ENCODE measurements around the gene GADD45G. TPM values are rescaled to one million over a fixed set of nuclear protein-coding genes. Genes with fewer than 3 reads are reported as not detected.
A peak's percentile ranks its signal among the peaks of the same experiment; 100 is the strongest.

Gene GADD45G
- total RNA-seq, 1 donor from 2014 or later = 17.5 TPM

DNA sequence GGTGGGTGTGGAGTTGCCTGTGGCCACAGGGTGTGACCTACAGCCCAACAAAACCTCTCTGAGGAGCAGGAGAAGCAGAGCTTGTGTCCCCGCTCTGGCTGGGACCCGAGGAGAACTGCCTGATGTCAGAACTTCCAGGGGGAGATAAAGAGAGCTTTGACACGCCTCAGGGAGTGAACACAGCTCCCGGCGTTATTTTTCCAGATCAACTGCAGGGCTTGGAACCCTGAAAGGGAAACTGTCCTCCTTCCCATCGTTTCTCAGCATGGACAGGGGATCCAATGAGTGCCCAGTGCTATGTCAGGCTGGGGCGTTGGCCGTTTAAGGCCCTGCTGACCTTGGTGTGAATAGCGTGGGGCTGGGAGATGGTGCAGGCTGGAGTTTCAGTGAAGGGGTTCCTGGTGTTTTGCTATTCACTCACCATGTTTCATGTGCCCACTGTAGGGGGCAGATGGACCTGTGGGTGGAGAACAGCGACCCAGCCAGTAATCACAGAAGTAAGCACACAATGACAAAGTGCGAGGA lies 22.0 kb downstream of the GADD45G start:
- DNase-seq (ENCODE audit: low spot score) = no peak
- ATAC-seq = no peak

DNA sequence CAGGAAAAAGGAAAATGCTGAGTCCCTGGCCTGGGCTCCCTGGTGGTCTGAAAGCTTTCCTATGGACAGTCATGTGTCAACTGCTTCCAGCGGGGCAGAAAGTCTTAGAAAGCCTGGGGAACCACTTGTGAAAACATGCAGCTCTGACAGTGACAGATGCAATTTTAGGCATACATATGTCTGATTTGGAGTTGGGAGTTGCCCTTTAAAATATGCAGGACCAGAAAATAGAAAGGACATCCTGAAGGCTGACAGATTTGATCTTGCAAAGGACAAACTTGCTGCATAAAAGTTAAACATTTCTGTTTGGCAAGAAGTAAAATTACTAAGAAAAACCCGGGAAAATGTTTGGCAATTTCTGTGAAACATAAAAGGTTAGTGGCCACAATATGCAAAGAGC lies 23.8 kb downstream of the GADD45G start:
- no peak for ATAC-seq
- no peak for DNase-seq (ENCODE audit: low spot score)

DNA sequence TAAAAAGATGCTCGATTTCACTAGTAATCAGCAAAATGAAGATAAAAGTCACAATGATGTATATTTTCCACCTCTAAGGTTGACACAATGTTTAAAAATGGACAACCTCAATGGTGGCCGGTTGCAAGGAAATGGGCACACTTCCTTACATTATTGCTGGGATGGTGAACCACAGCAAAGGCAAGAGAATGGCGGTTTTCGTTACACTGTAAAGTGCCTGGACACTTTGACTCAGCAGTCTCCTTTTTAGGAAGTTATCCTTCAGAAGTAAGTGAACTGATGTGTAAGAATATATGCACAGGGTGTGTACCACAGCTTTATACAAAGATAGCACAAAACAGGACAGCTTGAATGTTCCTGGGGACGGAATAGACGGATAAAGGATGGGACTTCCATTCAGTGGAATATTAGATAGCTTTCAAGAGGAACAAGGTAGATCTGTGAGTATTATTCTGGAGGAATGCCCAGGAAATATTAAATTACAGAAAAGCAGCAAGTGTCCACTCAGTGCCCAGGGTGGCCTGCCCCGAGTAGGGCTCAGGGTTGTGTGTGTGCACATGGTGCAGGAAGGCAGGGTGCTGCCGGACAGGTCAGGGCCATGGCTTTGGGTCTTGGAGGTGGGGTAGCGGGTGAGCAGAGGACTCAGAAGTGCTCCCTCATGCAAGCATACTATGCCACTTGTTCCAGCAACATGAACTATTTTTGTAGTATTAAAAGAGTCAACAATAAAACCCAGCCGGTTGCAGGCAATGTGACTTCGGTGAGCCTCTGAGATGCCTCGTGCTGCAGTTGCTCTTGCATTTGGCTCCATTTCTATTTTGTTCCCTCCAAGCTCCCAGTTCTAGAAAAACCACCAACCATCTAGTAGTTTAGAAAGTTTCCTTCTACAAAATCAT lies 24.5 kb downstream of the GADD45G start:
- no peak for ATAC-seq
- DNase-seq (ENCODE audit: low spot score) = no peak

DNA sequence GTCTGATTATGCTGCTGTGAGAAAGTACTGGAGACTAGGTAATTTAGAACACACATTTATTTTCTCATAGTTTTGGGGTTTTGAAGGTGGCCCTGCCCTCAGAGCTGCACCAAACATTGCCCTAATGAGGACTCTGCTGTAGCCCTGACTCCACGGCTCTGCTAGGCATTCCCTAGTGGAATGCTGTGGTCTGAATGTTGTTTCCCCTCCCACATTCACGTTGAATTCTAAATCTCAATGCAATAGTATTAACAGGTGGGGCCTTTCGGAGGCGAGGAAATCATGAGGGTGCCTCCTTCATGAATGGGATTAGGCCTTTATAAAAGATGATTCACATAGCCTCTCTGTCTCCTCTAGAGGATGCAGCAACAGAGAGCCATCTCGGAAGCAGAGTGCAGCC lies 25.7 kb downstream of the GADD45G start:
- no peak for ATAC-seq
- no peak for DNase-seq (ENCODE audit: low spot score)

DNA sequence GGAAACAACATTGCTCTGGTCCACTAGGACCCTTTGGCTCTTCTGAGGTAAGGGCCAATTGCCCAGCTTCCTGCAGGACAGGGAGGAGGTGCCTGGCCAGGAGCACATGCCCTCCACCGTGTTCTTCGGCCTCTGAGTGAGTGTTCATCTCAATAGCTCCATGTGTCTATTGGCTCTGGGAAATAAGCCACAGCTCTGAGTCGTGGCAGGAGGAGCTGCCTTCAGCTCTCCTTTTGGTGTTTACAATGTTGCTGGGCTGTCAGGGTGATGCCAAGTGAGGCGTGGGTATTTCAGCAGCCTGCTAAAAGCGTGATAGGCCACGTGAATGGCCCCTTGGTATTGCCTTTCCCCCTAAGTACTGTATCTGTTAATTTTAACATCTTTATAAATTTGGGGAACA lies 26.6 kb downstream of the GADD45G start:
- ATAC-seq (peak; percentile 79), DNase-seq (ENCODE audit: low spot score) (peak; percentile 72)

DNA sequence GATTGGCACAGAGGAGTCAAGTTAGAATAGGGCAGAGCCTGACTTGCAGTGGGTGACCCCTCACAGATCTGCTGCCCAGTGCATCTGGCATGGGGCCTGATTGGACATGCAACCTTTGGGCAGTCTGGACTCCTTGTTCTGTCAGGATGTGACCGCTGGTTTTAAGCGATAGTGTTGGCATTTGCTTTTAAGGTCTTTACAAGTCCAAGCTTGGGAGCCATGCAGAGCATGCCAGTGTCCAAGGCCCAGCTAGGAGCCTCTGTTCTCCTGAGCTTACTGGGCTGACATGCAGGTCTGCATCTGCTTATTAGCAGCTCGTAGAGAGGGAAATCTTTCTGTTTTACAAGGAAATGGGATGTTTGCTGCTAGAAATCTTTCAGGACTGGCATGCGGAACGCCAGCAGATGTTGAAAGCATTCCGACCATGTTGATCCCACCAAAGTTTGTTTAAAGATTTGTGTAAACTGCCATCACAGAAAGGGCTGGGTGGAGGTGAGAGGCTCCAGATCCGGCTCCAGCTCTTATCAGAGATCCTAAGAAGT lies 27.5 kb downstream of the GADD45G start:
- DNase-seq (ENCODE audit: low spot score) = peak; percentile 82
- ATAC-seq = peak; percentile 79

DNA sequence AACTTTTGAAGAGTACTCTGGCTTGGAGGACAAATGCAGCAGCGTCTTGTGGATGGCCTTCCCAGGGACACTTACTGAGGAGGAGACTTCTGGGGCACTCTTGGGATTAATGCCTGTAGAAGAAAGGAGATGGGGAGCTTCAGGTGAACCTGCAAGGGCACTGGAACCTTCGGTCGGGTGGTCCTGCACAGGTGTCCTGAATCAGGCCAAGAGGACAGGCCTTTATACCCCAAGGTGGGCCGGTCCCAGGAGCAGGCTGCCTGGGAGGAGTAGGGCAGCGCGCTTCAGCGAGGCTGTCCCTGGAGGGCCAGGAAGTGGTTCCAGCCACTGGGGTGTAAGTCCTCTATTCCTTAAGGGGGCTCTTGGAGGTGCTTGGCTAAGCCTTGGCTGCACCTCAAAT lies 27.9 kb downstream of the GADD45G start:
- no peak for DNase-seq (ENCODE audit: low spot score)
- no peak for ATAC-seq

DNA sequence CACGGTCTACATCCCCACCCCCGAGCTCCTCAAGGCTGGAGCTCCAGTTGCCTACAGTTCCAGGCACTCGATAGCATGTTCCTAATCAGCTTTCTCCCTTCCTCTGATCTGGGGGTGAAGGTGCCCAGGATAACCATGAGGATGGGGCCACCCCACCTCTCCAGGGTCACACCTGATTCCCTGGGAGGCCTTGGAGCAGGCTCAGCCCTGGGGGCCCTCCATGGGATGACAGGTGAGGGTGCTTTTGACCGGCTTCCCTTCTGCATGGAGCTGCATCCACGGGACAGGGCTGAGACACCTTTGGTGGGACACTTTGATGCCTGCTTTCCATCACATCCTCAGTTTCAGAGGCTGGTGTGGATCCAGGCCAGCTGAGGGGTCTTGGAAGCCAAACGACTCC lies 28.6 kb downstream of the GADD45G start:
- no peak for DNase-seq (ENCODE audit: low spot score)
- ATAC-seq = no peak

DNA sequence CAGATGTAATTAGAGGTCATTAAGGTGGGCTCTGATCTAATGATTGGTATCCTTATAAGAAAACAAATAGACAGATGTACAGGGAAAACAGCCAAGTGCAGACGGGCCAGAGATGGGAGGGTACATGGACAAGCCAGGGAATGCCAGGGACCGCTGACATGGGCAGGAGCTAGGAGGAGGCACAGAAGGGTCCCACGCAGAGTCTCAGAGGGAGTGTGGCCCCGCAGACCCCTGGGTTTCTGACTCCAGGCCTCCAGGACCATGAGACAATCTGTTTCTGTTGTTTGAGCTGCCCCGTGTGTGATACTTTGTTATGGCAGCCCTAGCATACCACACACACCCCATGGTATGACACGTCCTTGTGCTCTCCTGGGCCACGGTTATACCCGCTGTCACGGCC lies 29.1 kb downstream of the GADD45G start:
- DNase-seq (ENCODE audit: low spot score) (no peak), ATAC-seq (no peak)

DNA sequence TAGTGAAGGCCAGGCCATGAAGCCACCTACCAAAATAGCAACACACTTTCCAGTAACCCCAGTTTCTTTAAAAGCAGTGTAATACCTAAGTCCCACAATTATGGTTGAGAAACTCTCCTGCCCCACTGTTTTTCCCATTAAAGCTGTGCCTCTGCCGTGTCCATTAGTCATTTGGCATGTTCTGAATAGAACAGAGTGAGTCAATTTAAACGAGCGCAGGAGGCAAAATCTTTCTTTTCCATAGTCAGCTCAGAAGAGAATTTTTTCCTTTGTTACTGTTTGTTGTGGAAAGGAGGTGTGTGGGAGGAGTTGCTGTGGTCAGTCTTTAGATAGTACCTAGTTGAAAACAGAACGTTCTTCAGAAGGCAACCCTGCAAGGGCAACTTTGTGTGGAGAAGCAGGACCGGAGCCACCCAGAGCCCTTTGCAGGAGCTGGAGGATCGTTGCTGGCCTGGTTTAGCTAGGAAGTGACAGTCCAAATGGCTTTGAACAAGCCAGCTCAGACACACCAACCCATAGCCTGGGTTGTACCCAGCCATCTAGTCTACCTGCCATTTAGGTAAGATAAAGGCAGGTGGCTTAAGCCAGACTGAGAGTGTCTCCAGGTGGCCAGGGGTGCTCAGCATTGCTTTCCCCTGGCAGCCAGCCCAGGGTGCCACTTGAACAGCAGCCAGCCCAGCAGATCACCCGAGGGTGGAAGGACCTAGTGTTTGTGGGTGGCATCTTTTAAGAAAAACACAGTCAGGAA lies 30.4 kb downstream of the GADD45G start:
- no peak for DNase-seq (ENCODE audit: low spot score)
- ATAC-seq = peak; percentile 6

DNA sequence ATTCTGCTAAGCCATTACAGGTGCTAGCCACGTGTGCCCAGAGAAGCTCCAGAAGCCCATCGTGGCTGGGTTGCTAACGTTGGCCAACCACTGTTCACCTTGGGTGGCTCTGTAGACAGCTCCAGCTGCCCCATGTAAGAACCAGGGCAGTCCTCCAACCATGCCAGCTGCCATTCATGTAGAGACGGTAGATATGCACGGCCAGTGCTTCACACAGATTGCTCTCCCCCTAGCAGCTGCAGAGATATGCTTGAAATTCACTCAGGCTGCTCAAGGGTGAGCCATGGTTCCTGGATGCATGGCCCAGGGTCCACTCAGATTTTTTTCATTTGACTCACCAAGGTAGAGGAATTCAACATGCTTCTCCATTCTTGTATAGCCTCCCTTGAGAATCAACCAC lies 31.0 kb downstream of the GADD45G start:
- ATAC-seq = no peak
- no peak for DNase-seq (ENCODE audit: low spot score)

DNA sequence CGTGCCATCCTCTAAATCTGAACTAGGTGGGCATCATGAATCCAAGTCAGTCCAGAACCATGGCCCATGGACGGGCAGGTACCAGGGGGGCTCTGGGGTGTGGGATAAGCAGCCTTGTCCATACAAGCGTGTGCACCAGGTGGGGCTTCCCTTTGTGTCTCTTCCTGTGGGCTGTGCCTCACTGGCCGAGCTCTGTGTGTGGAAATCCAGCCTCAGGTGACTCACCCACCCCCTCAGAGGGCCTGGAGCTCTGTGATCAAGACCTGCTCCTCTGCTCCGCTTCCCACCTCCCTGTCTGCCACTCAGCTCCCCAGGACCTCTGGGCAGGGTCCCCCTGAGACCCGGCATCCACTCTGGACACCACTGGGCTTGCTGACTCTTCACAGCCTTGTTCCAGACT lies 33.0 kb downstream of the GADD45G start:
- DNase-seq (ENCODE audit: low spot score) = no peak
- ATAC-seq = no peak

DNA sequence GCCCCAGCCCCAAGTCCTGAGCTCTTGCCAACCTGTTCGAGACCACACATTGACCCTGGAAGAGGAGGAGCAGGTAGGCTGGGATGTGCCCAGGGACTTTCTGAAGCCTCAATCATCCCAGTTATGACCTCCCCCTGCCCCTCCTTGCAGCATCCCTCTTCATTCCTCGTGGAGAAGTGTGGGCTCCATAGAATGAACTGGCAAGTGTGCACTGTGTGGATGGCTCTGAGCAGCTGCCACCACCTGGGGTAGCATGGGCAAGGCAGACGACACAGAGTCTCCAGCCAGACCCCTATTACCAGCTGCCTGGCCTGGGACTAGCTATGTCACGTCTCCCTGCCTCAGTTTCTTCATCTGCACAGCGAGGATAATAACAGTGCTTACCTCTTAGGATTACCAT lies 33.5 kb downstream of the GADD45G start:
- DNase-seq (ENCODE audit: low spot score) = no peak
- ATAC-seq = no peak

DNA sequence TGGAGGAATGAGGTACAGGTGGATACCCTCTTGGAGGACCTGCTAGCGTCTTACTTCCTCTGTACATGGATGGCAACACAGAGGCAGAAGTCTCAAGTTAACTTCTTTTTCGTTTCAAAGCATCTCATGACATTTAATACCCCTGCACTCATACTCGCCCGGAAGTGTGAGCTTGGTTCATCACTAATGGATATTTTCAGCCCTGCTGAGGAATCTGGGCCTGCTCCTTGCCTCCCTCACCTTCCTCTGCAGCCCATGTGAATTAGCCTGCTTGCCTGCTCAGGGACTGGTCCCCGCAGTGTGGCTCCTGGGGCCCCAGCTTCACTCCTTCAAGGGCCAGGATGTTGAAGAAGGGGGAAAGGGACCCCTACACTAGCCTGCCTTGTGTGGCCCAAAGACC lies 34.1 kb downstream of the GADD45G start:
- no peak for DNase-seq (ENCODE audit: low spot score)

DNA sequence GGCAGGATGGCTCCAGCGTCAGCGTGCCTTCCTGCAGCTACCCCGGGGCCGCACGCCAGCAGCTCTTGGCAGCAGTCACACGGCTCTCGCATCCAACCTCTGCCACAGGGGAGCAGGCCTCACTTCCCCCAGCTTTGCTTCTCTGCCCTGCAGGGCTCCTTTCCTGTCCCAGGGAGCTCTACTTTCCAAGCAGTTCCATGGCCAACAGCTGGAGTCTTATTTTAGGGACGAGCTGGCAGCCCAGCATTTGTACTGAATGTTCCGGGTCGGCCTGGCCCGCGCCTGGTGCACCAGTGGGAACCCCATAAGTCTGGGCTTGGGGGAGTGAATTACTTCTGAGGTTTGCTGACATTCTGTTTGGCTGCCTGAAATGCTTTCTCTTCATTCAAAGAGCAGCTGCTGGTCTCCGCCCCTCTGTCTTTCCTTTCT lies 34.6 kb downstream of the GADD45G start:
- ATAC-seq (peak; percentile 91), DNase-seq (ENCODE audit: low spot score) (peak; percentile 69)

More for the DNA sequence above, 34.1 kb downstream of the GADD45G start:
- no peak for ATAC-seq

DNA sequence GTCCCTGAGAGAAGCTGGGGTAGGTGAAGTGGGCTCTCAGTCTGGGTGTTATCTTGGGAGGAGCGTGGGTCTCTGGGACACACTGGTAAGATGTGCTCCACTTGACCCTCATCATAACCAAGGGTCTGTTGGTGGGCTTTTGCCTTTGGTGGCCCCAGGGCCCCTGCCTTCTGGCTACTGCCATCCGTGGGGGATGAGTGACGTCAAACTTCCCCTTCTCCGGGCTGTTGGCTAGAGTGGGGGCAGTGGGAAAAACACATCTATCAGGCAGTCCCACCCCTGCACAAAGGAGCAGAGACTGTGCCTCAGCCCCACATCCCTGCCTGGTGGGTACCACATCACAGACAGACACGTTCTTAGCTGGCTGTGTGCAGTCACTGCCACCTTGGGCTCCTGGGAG lies 35.1 kb downstream of the GADD45G start:
- no peak for ATAC-seq
- DNase-seq (ENCODE audit: low spot score) = no peak

DNA sequence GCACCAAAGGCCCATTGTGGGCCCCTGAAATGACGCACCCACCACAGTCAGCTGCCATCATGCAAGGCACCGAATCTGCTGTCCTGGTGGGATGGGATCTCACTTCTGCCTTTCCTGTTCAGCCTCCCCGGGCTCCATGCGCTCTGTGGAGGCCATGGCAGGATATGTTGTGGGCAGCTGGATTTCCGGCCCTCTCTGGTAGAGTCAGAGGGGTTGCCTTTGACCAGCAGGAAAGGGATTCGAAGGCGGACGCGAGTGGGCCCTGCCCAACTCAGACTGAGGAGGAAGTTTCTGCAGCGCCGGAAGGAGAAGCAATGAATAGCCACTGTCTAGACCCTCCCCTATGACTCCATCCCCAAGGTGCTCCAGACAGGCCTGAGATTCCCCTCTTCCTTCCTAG lies 35.5 kb downstream of the GADD45G start:
- ATAC-seq (peak; percentile 38), DNase-seq (ENCODE audit: low spot score) (no peak)

DNA sequence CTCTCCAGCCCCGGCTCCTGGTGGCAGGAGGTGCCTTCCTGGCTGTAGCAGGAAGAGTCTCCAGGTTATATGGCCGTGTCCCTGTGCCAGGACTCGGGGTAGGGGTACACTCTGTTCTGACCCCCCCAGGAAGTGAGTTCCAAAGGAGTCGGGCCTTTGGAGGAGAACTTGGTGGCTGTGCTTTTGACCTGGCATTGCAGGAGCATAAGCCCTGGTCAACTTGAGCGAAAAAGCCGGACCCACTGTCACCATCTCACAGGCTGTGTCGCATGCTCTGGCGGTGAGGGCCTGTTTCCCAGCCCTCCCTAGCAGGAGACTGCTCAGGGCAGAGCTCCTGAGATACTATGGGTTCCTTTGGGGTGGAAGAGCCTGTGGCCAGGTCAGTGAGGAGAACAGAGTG lies 36.0 kb downstream of the GADD45G start:
- DNase-seq (ENCODE audit: low spot score) (no peak), ATAC-seq (no peak)

DNA sequence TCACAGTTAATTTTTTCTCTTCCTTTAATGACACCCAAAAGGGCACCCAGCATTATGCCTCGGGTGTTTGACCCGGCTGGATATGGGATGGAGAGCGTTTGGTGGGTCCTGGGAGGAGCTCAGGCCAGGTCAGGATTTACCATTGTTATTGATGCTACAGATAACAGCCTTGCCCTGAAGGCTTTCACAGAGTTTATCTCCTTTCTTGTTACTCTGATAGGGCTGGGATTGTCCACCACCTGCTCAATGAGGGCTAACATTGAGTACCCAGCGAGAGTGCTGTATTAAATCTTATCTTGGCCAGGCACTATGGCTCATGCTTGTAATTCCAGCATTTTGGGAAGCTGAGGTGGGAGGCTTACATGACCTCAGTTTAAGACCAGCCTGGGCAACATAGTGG lies 37.2 kb downstream of the GADD45G start:
- DNase-seq (ENCODE audit: low spot score) = no peak
- ATAC-seq = no peak

DNA sequence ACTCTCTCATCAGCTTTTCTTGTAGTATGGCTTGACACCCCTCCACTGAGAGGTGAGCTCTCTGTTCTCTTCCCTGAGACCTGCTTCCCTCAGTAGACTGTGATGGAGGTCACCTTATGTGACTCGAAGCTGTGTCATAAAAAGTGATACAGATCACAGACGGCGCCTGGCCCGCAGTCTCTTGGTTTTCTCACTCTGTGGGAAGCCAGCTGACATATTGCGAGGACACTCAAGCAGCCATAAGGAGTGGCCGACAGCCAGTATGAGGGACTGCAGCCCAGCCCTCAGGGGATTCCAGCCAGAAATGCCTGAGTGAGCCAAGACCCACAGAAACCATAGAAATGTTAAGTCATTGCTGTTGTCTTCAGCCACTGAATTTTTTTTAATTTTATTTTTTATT lies 38.0 kb downstream of the GADD45G start:
- DNase-seq (ENCODE audit: low spot score) = no peak
- ATAC-seq = no peak

DNA sequence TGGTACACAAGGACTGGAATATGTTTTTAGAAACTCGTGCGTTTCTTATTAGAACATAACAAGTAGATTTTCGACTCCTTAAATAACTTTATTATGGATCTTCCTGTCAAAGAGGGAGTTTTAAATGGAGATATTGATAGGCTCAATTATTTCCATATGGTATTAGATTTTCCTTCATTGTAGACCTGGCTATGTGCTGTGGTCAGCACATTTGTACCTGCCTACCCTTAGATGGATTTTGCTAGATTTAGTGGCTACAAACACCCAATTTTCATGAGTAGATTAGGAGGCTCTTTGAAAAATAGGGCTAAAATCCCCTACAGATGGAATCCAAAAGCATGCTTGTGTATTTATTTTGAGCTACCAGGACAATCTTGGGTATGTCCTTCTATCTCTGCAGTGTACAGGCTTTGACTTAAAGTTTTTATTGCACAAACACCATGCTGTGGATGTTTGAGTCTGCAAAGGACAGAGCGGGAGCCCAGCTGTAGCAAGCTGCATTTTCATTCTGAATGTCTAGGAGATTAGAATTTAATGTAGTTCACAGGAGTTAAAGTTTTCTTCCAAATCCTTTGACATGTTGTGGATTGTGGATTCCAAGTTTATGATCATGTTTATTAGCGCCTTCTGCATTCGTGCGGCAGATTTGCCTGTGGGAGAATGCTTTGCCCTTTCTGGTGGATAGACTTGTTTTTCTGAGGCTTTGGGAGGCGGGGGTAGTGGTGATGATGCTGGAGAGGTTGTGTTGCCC lies 41.6 kb downstream of the GADD45G start:
- DNase-seq (ENCODE audit: low spot score) (no peak), ATAC-seq (no peak)
